Stimulated activated naive CD8-positive, alpha-beta T cell treated with anti-CD3 and anti-CD28 coated beads, Interleukin-15, Interleukin-2, amounts not matched to agents 100 ng/mL and 50 ng/mL, for 24 hours (primary cell): Measurements from ENCODE around the gene IFI27L1.
A peak's percentile ranks its signal among the peaks of the same experiment; 100 is the strongest.
"Not testable (repeated sequence)": the region's sequence is repeated elsewhere in the genome, so short reads cannot be mapped to it uniquely, and the experiment has no call there.

ENCODE experiments used
- H3K27ac Mint-ChIP-seq: one replicate; pipeline ENCODE4 v1.8.0; 2021; ENCODE audit warnings: mild to moderate bottlenecking, mixed read lengths
- H3K27me3 Mint-ChIP-seq: one replicate; pipeline ENCODE4 v1.8.0; 2021; ENCODE audit warnings: mixed read lengths
- H3K36me3 Mint-ChIP-seq: one replicate; pipeline ENCODE4 v1.8.0; 2021; ENCODE audit warnings: low read depth, mixed read lengths
- H3K4me1 Mint-ChIP-seq: one replicate; pipeline ENCODE4 v1.8.0; 2021; ENCODE audit warnings: low read depth, mixed read lengths
- H3K4me3 Mint-ChIP-seq: one replicate; pipeline ENCODE4 v1.8.0; 2021; ENCODE audit warnings: mild to moderate bottlenecking, mixed read lengths
- H3K9me3 Mint-ChIP-seq: one replicate; pipeline ENCODE4 v1.8.0; 2021; ENCODE audit warnings: mixed read lengths

IFI27L1 gene

GRCh38 chr14:94056579-94057308 is 24.4 kb upstream of the IFI27L1 start:
- Mint-ChIP-seq H3K9me3 (no peaks in the 10 kb centered on the region), H3K4me3 (no peak overlapping the region), H3K4me1 (peaks cover 48% of the 10 kb centered on the region), H3K27ac (peak overlapping the region; percentile 68), H3K36me3 (peaks cover 87% of the 10 kb centered on the region), H3K27me3 (no peaks in the 10 kb centered on the region)

GRCh38 chr14:94058128-94058673 is 22.9 kb upstream of the IFI27L1 start:
- H3K9me3 Mint-ChIP-seq = no peaks in the 10 kb centered on the region
- peaks cover 90% of the 10 kb centered on the region for H3K36me3 Mint-ChIP-seq
- H3K4me1 Mint-ChIP-seq = peaks cover 40% of the 10 kb centered on the region
- peak overlapping the region; percentile 8 for H3K27ac Mint-ChIP-seq
- H3K27me3 Mint-ChIP-seq = no peaks in the 10 kb centered on the region
- H3K4me3 Mint-ChIP-seq = no peak overlapping the region

GRCh38 chr14:94058674-94059138 is 22.4 kb upstream of the IFI27L1 start:
- H3K9me3 Mint-ChIP-seq = no peaks in the 10 kb centered on the region
- peaks cover 40% of the 10 kb centered on the region for H3K4me1 Mint-ChIP-seq
- H3K27ac Mint-ChIP-seq = no peak overlapping the region
- H3K36me3 Mint-ChIP-seq = peaks cover 90% of the 10 kb centered on the region
- H3K27me3 Mint-ChIP-seq = no peaks in the 10 kb centered on the region
- H3K4me3 Mint-ChIP-seq = no peak overlapping the region

GRCh38 chr14:94059998-94060397 is 21.1 kb upstream of the IFI27L1 start:
- peaks cover 46% of the 10 kb centered on the region for H3K4me1 Mint-ChIP-seq
- no peaks in the 10 kb centered on the region for H3K27me3 Mint-ChIP-seq
- no peak overlapping the region for H3K27ac Mint-ChIP-seq
- peaks cover 78% of the 10 kb centered on the region for H3K36me3 Mint-ChIP-seq
- H3K4me3 Mint-ChIP-seq = no peak overlapping the region
- H3K9me3 Mint-ChIP-seq = no peaks in the 10 kb centered on the region

GRCh38 chr14:94062344-94062940 is 18.7 kb upstream of the IFI27L1 start:
- Mint-ChIP-seq H3K36me3 (peaks cover 71% of the 10 kb centered on the region), H3K9me3 (no peaks in the 10 kb centered on the region), H3K4me1 (peaks cover 56% of the 10 kb centered on the region), H3K4me3 (no peak overlapping the region), H3K27me3 (no peaks in the 10 kb centered on the region), H3K27ac (peak overlapping the region; percentile 13)

GRCh38 chr14:94066089-94066676 is 14.9 kb upstream of the IFI27L1 start:
- Mint-ChIP-seq H3K27ac (no peak overlapping the region), H3K4me3 (no peak overlapping the region), H3K4me1 (peaks cover 66% of the 10 kb centered on the region), H3K9me3 (peaks cover 25% of the 10 kb centered on the region), H3K27me3 (no peaks in the 10 kb centered on the region), H3K36me3 (peaks cover 73% of the 10 kb centered on the region)

- H3K9me3 Mint-ChIP-seq = peaks cover 46% of the 10 kb centered on the region
- H3K4me1 Mint-ChIP-seq = peaks cover 75% of the 10 kb centered on the region
- H3K4me3 Mint-ChIP-seq, H3K27me3 Mint-ChIP-seq: not testable (repeated sequence)
- peak overlapping the region; percentile 3 for H3K27ac Mint-ChIP-seq
- peaks cover 88% of the 10 kb centered on the region for H3K36me3 Mint-ChIP-seq
Observed at GRCh38 chr14:94072076-94072475, 9.0 kb upstream of the IFI27L1 start.

GRCh38 chr14:94074534-94074933 is 6.6 kb upstream of the IFI27L1 start:
- peaks cover 36% of the 10 kb centered on the region for H3K9me3 Mint-ChIP-seq
- H3K27ac Mint-ChIP-seq = no peak overlapping the region
- peaks cover 76% of the 10 kb centered on the region for H3K4me1 Mint-ChIP-seq
- no peaks in the 10 kb centered on the region for H3K27me3 Mint-ChIP-seq
- peaks cover 89% of the 10 kb centered on the region for H3K36me3 Mint-ChIP-seq
- H3K4me3 Mint-ChIP-seq = peak overlapping the region; percentile 17

GRCh38 chr14:94075008-94075407 is 6.1 kb upstream of the IFI27L1 start:
- Mint-ChIP-seq H3K27ac (no peak overlapping the region), H3K4me1 (peaks cover 76% of the 10 kb centered on the region), H3K27me3 (no peaks in the 10 kb centered on the region), H3K36me3 (peaks cover 89% of the 10 kb centered on the region), H3K4me3 (peak overlapping the region; percentile 57), H3K9me3 (peaks cover 32% of the 10 kb centered on the region)

- Mint-ChIP-seq H3K27ac (peak overlapping the region; percentile 10), H3K36me3 (peaks cover 74% of the 10 kb centered on the region)
Observed at GRCh38 chr14:94077111-94077821, 3.8 kb upstream of the IFI27L1 start.

GRCh38 chr14:94077823-94078222 is 3.3 kb upstream of the IFI27L1 start:
- H3K4me3 Mint-ChIP-seq = peak overlapping the region; percentile 100
- H3K4me1 Mint-ChIP-seq = peaks cover 69% of the 10 kb centered on the region
- no peaks in the 10 kb centered on the region for H3K27me3 Mint-ChIP-seq
- H3K27ac Mint-ChIP-seq = peak overlapping the region; percentile 10
- H3K36me3 Mint-ChIP-seq = peaks cover 73% of the 10 kb centered on the region
- peaks cover 14% of the 10 kb centered on the region for H3K9me3 Mint-ChIP-seq

More at GRCh38 chr14:94077111-94077821, 3.8 kb upstream of the IFI27L1 start:
- Mint-ChIP-seq H3K4me1 (peaks cover 65% of the 10 kb centered on the region), H3K27me3 (no peaks in the 10 kb centered on the region), H3K4me3 (peak overlapping the region; percentile 100), H3K9me3 (peaks cover 16% of the 10 kb centered on the region)

GRCh38 chr14:94079891-94080620 is 1.1 kb upstream of the IFI27L1 start:
- Mint-ChIP-seq H3K4me3 (peak overlapping the region; percentile 100), H3K9me3 (peaks cover 7% of the 10 kb centered on the region), H3K4me1 (peaks cover 66% of the 10 kb centered on the region), H3K27ac (peak overlapping the region; percentile 100), H3K27me3 (no peaks in the 10 kb centered on the region), H3K36me3 (peaks cover 59% of the 10 kb centered on the region)

- Mint-ChIP-seq H3K36me3 (peaks cover 46% of the 10 kb centered on the region), H3K9me3 (no peaks in the 10 kb centered on the region), H3K4me1 (peaks cover 53% of the 10 kb centered on the region), H3K4me3 (peak overlapping the region; percentile 100), H3K27ac (peak overlapping the region; percentile 100), H3K27me3 (no peaks in the 10 kb centered on the region)
Observed at GRCh38 chr14:94081386-94081820, 293 bp downstream of the IFI27L1 start.

- Mint-ChIP-seq H3K9me3 (no peaks in the 10 kb centered on the region), H3K4me3 (no peak overlapping the region), H3K27me3 (no peaks in the 10 kb centered on the region), H3K36me3 (peaks cover 5% of the 10 kb centered on the region), H3K4me1 (peaks cover 5% of the 10 kb centered on the region), H3K27ac (no peak overlapping the region)
Observed at GRCh38 chr14:94087891-94088290, 6.8 kb downstream of the IFI27L1 start.
